ENCODE measurements around the gene MUC5B.

The MUC5B gene

GRCh38 chr11:1267441-1268100 lies 44.7 kb downstream of the MUC5B start:
- DNase-seq: no peak

- DNase-seq: no peak
Measured at GRCh38 chr11:1269957-1270356, 47.1 kb downstream of the MUC5B start.

GRCh38 chr11:1270476-1270875 lies 47.6 kb downstream of the MUC5B start:
- no peak for DNase-seq

- no peak for DNase-seq
Measured at GRCh38 chr11:1271002-1271401, 48.1 kb downstream of the MUC5B start.

GRCh38 chr11:1271406-1271805 lies 48.5 kb downstream of the MUC5B start:
- no peak for DNase-seq

- no peak for DNase-seq
Measured at GRCh38 chr11:1271927-1272326, 49.1 kb downstream of the MUC5B start.

- no peak for DNase-seq
Measured at GRCh38 chr11:1272531-1272930, 49.7 kb downstream of the MUC5B start.

- DNase-seq: no peak
Measured at GRCh38 chr11:1274501-1274900, 51.6 kb downstream of the MUC5B start.

GRCh38 chr11:1275021-1275420 lies 52.2 kb downstream of the MUC5B start:
- DNase-seq: no peak

- no peak for DNase-seq
Measured at GRCh38 chr11:1276041-1276790, 53.4 kb downstream of the MUC5B start.

- DNase-seq: no peak
Measured at GRCh38 chr11:1276866-1277615, 54.2 kb downstream of the MUC5B start.

- DNase-seq: no peak
Measured at GRCh38 chr11:1277936-1278512, 55.2 kb downstream of the MUC5B start.

GRCh38 chr11:1278766-1279673 lies 56.2 kb downstream of the MUC5B start:
- no peak for DNase-seq

- no peak for DNase-seq
Measured at GRCh38 chr11:1279674-1280055, 56.8 kb downstream of the MUC5B start.

GRCh38 chr11:1280116-1281035 lies 57.5 kb downstream of the MUC5B start:
- DNase-seq: no peak

- no peak for DNase-seq
Measured at GRCh38 chr11:1281326-1281973, 58.6 kb downstream of the MUC5B start.

- no peak for DNase-seq
Measured at GRCh38 chr11:1281974-1282365, 59.1 kb downstream of the MUC5B start.

- DNase-seq: no peak
Measured at GRCh38 chr11:1283091-1283511, 60.2 kb downstream of the MUC5B start.

- no peak for DNase-seq
Measured at GRCh38 chr11:1283906-1284305, 61.0 kb downstream of the MUC5B start.

- no peak for DNase-seq
Measured at GRCh38 chr11:1285316-1285744, 62.5 kb downstream of the MUC5B start.

- no peak for DNase-seq
Measured at GRCh38 chr11:1285876-1286275, 63.0 kb downstream of the MUC5B start.

Data from suppressor macrophage treated with lipopolysaccharide for 1 hour (primary cell).